Measurements from ENCODE around the gene SMARCC1.

- TF ChIP-seq, protein P1, sequence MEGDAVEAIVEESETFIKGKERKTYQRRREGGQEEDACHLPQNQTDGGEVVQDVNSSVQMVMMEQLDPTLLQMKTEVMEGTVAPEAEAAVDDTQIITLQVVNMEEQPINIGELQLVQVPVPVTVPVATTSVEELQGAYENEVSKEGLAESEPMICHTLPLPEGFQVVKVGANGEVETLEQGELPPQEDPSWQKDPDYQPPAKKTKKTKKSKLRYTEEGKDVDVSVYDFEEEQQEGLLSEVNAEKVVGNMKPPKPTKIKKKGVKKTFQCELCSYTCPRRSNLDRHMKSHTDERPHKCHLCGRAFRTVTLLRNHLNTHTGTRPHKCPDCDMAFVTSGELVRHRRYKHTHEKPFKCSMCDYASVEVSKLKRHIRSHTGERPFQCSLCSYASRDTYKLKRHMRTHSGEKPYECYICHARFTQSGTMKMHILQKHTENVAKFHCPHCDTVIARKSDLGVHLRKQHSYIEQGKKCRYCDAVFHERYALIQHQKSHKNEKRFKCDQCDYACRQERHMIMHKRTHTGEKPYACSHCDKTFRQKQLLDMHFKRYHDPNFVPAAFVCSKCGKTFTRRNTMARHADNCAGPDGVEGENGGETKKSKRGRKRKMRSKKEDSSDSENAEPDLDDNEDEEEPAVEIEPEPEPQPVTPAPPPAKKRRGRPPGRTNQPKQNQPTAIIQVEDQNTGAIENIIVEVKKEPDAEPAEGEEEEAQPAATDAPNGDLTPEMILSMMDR (conservative IDR thresholded peaks at IDR 0.05; ENCODE audit: low read length), result no peak
- TF ChIP-seq EZH2phosphoT487 (IDR thresholded peaks at IDR 0.05; ENCODE audit: borderline replicate concordance), result no peak
Measured at GRCh38 chr3:47536221-47536891, 245.3 kb downstream of the SMARCC1 start.

Measured in Loucy (cell line).